NOMO-1 treated with DMSO at 0.1 percent for 48 hours (cell line): ENCODE data around the gene WWOX.

ENCODE experiments used
- DNase-seq: peaks from one replicate; lab custom pipeline; 2025; ENCODE audit not compliant: unreplicated experiment; lab: John Stamatoyannopoulos, UW

The WWOX gene

DNA sequence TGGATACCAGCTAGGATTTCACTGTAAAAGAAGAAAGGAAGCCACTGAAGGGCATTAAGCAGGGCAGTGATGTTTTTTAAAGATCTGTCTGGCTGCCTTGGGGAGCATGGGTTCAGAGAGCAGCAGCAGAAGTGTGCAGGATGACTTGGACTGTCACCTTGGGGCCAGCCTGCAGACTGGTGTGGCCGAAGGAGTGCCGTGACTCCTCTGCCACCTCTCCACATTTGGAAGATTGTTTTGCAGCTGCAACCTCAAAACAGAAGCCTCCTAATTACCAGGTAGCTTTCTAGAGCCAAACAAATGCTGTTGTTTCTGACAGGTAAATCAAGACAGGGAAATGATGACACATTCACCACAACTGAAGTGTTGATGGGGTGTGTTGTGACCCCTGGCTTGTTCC, 681.4 kb downstream of the WWOX start:
- no peak for DNase-seq

DNA sequence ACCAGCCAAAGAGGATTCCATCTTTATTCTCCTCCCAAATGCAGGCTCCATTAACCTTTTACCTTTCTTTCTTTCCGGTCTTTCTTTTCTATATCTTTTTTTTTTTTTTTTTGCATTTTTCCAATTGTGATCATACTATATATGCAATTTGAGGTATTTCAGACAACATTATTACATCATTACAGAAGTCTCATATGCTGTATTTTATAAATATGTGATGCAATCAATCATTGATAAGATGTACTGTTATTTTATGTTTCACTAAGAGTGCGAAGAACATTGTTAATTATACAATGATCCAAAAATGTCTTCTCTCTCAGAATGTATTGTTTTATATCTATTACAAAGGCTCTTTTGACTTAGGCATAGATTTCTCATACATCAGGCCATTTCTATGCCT, 683.1 kb downstream of the WWOX start:
- DNase-seq: no peak

GRCh38 chr16:78783570-78784079, 684.2 kb downstream of the WWOX start:
- DNase-seq: no peak

DNA sequence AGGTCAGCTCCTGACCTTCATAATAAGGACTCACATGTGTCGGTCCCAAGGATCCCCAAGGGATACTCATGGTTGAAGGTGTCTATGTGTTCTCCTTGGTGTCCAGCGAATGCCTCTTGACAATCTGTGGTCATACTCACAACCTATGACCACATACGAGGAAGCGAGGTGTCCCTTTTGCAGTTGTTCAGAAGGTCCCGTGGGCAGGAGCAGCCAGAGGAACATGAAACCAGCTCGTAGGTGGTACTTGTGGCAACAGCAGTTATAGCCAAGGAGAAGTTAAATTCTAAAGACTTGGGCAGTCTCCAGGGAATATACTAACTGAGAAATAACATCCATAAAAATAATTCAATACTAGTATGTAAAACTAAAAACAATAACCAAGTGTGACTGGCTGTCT, 685.3 kb downstream of the WWOX start:
- DNase-seq: no peak

DNA sequence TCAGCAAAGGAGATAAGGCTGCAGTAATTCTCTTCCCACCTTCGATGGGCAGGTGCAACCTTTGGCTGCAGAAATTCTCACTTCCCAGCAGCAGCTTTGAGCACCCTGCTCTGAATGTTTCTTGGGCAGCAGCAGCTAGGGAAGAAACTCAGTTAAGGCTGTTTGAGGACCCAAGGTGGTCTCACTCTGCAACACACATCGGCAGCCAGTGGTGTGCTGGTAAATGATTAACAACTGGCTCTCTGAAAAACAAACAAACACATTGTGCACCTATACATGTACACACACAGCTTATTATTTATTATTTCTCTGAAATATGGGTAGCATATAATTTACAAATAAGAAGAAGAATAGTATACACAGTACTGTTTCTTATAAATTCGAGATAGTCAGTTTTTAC, 685.8 kb downstream of the WWOX start:
- DNase-seq: no peak

GRCh38 chr16:78786635-78787034, 687.2 kb downstream of the WWOX start:
- no peak for DNase-seq

DNA sequence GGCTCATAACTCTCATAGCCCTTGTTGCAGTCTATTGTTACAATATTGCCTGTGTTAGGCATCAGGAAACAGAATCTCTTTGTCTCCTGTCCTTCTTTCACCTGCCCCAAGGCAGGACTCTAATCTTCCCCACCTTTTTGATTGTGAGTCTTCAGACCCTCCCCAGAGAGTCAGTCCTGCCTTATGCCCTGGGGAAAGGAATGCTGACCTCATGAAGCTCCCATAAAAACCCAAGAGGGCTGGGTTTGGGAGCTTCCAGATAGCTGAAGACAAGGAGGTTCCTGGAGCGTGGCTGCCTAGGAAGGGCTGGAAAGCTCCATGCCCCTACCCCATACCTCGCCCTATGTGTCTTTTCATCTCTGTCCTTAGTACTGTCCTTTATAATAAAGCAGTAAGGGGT, 688.8 kb downstream of the WWOX start:
- no peak for DNase-seq

GRCh38 chr16:78788696-78789095, 689.2 kb downstream of the WWOX start:
- no peak for DNase-seq

GRCh38 chr16:78789561-78789960, 690.1 kb downstream of the WWOX start:
- no peak for DNase-seq

DNA sequence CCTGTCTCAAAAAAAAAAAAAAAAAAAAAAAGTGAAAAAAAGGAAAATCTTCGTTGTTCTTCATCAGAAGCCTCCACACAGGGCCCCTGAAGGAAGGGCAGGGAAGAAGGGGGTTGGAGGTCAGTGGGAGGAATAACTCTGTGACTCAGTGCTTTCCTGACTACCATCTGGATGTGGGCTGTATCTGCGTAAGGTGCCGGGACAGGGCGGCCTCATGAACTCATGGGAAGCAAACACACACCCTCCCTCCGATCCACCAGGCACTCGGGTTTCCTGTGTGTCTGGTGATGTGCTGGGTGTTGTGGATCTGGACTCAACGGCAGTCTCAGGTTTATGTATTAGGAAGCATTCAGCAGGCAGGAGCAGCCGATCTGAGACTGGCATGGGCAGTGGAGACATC, 691.6 kb downstream of the WWOX start:
- no peak for DNase-seq

GRCh38 chr16:78791926-78792325, 692.5 kb downstream of the WWOX start:
- no peak for DNase-seq

DNA sequence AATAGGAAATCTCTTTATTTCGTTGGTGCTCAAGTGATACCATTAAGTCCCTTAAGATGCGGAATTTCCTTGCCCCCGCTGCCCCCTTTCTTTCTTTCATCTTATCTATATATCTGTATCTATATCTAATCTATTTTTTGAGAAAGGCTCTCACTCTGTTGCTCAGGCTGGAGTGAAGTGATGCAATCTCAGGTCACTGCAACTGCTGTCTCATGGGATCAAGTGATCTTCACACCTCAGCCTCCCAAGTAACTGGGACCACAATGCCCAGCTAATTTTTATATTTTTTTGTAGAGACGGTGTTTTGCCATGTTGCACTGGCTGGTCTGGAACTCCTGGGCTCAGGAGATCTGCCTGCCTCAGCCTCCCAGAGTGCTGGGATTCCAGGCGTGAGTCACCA, 693.5 kb downstream of the WWOX start:
- no peak for DNase-seq

DNA sequence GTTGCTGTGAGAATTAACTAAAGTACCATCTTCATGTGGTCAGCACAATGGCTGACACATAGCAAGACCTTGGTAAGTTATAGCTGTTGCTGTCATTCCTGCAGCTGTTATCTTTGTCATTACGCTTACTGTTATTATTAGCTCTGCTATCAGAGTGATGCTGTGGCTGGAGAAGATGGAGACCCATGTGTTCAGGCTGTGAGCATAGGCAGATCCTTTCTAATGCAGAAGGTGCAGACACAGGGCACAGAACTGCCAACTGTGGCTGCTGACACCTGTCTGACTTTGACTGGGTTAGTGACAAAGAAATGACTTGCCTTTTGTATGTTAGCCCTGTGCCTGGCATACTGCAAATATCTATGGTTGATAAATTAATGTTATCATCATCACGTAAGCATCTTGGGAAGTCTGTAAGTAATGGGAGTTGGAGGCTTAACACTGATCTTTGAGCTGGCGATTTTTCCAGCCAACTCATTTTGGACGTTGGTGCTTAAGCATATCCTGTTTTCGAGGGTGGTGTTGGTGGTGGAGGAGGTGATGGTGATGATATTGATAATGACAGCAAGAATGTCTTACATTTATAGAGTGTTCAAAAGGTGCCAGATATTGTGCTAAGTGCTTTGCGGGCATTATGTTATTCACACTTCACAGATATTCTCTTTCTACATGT, 695.3 kb downstream of the WWOX start:
- no peak for DNase-seq

GRCh38 chr16:78795433-78795832, 696.0 kb downstream of the WWOX start:
- DNase-seq: no peak

GRCh38 chr16:78796221-78796866, 696.9 kb downstream of the WWOX start:
- no peak for DNase-seq

DNA sequence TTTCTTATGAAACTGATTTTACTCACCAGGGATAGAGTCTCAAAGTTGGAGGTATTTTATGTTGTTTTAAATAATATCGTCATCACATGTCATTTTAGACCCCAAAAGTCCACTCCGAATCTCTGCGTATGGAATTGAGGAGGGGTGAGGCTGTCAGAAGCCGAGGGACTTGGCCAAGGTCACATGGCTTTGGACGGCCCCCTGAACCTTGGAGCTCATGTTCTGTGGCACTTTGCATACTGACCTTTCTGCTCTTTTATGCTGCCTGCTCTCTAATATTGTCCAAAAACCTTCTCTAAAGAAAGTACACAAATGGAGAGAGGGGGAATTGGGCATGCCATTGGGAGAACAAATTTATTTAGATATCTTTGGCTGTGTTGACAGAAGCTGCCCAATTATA, 700.0 kb downstream of the WWOX start:
- no peak for DNase-seq

- no peak for DNase-seq
Observed at GRCh38 chr16:78800523-78800922, 701.1 kb downstream of the WWOX start.

- no peak for DNase-seq
Observed at GRCh38 chr16:78804058-78804735, 704.7 kb downstream of the WWOX start.

DNA sequence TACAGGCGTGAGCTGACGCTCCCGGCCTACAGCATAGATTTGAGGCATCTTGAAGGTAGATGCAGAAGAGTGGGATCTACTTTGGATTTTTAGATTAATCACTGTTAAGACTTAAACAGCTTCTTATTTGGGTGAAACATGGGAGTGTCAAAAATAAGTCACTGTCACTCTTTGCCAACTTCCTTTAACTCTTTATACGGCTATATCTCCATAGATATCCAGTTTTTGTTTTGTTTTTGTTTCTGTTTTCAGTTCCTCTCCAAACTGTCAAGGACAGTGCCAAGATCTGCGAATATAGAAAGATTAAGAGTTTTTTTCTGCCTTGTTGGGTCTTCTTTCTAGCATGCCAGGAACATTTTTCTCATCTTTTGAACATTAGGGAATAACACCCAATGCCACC, 706.1 kb downstream of the WWOX start:
- peak; percentile 71 for DNase-seq

- DNase-seq: no peak
Observed at GRCh38 chr16:78811247-78811646, 711.8 kb downstream of the WWOX start.

DNA sequence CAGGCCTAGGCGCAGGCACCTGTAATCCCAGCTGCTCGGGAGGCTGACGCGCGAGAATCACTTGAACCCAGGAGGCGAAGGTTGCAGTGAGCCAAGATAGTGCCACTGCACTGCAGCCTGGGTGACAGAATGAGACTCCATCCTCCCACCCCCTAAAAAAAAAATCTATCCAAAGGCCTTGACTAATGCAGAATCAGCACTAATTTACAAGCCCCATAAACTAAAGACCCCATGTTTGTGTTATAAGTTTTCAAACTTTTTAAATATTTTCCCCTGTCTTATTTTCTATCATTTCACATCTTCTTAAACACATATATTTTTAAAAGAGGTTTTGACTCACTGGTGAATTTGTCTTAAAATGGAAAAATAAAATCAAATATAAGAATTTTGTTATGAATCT, 713.1 kb downstream of the WWOX start:
- DNase-seq: no peak

- DNase-seq: no peak
Observed at GRCh38 chr16:78813661-78814311, 714.3 kb downstream of the WWOX start.
